Activated gamma-delta T cell (primary cell): ENCODE measurements around the gene ZNF479.
"Not testable (repeated sequence)": the region's sequence is repeated elsewhere in the genome, so short reads cannot be mapped to it uniquely, and the experiment has no call there.

ENCODE experiments used
- DNase-seq: peaks from one replicate; lab custom pipeline; 2025; lab: John Stamatoyannopoulos, UW
- total RNA-seq, 2 donors: gene quantifications; one replicate each; lab custom pipeline; 2026; lab: John Stamatoyannopoulos, UW

ZNF479 gene
- 0 reads per million in 2 donors for total RNA-seq

DNA sequence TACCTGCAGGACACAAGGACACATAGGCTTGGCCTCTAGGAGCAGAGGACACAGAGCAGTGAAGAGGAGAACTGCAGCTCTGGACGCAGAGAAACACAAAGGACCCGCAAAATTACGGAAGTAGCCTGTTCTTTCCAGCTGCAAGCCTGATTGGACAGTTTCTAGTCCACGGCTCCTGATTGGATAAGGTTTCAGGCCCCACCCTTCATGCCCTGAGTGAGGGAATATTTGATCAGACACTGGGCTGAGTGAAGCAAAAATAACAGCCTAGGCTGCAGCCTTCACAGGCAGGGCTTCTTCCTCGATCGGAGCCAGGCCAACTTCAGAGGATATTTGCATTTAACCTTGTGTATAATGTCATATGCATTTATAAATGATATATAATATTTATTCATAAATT lies at the start of gene ZNF479:
Gene ZNF479, minus strand, starts transcription at position 101 of the 400 bp plus-strand sequence. CDS start 112 bp downstream, outside the sequence.
- not testable (repeated sequence) for DNase-seq

DNA sequence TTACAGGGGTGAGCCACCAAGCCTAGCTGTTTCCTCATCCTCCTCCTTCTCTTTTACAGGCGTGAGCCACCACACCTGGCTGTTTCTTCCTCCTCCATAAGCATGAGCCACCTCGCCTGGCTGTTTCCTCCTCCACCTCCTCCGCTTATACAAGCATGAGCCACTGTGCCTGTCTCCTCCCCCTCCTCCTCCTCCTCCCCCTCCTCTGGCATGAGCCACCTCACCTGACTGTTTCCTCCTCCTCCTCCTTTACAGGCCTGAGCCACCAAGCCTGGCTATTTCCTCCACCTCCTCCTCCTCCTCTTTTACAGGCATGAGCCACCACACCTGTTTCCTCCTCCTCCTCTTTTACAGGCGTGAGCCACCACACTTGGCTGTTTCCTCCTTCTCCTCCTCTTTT lies 49.8 kb upstream of the ZNF479 start:
- no peak for DNase-seq

DNA sequence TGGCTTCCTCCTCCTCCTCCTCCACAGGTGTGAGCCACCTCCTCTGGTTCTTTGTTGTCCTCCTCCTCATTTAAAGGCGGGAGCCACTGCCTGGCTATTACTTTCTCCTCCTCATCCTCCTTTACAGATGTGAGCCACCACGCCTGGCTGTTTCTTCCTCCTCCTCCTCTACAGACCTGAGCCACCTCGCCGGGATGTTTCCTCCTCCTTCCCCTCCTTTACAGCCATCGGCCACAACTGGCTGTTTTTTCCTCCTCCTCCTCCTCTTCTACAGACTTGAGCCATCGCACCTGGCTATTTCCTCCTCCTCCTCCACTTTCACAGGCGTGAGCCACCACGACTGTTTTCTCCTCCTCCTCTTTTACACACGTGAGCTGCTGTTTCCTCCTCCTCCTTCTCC lies 49.0 kb upstream of the ZNF479 start:
- DNase-seq = no peak

- no peak for DNase-seq
Measured at GRCh38 chr7:57179776-57180415, 47.7 kb upstream of the ZNF479 start.

DNA sequence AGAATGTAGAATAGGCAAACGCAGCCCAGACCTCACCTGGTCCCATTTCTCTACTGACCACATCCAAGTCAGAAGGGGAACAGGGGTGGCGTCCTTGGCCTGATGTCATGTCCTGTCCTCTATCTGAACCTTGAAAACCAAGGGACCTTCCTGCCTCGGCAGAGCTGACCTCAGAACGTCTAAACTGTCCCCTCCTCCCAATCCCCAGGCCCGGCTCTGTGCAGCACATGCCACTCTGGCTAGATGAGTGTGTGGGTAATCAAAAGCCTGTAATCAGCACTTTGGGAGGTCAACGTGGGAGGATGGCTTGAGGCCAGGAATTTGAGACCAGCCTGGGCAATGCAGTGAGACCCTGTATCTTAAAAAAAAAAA lies 46.5 kb upstream of the ZNF479 start:
- no peak for DNase-seq

DNA sequence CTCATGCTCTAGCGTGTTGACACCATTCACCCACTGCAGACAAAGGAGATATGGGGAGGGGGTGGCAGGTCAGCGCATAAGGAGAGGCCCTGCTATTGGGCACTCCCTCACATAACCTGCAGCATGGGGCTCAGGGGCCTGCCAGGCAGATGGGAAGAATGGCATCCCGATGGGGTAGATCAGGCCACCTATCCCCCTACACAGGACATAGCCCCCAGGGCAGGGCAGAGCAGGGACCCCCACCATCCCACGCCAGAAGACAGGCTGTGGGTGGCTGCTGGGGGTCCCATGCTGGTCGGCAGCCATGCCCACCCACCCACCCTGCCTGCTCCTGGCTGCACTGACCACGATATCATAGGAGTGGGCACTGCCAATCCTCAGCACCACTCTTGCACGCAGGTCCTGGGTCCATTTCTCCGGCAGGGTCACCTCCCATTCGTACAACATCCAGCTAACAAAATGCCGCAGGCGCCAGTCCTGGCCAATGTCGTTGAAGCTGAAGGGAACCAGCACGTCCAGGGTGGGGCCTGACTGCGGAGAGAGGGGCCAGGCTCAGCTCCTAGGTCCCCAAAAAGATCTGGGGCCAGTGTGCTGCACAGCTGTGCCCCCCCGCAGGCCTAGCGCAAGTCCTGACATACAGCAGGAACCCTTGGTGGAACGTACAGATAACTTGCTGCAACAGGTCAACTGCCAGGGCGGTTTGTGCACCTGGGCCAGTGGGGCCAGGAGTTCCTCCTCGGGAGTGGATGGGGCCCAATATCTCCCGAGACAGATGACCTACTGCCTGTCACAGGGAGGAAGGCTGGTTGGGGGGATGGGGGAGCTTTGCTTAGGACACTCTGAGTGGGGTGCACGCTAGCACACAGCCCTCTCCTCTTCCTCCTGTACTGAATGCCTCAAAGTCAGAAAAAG lies 45.9 kb upstream of the ZNF479 start:
- no peak for DNase-seq

GRCh38 chr7:57176928-57177635 lies 44.8 kb upstream of the ZNF479 start:
- no peak for DNase-seq

DNA sequence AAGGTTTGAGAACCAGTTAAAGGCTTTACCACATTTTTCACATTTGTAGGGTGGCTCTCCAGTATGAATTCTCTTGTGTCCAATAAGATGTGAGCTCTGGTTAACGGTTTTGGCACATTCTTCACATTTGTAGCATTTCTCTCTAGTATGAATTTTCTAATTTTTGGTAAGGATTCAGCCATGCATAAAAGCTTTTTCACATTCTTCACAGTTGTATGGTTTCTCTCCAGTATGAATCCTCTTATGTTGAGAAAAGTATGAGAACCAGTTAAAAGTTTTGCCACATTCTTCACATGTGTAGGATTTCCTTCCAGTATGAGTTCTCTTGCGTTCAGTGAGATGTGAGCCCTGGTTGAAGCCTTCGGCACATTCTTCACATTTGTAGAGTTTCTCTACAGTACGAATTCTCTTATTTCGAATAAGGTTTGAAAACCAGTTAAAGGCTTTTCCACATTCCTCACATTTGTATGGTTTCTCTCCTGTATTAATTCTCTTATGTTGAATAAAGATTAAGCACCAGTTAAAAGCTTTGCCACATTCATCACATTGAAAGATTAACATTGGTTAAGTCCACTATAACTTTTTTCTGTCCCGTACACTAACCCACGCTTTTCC lies 33.2 kb upstream of the ZNF479 start:
- no peak for DNase-seq

DNA sequence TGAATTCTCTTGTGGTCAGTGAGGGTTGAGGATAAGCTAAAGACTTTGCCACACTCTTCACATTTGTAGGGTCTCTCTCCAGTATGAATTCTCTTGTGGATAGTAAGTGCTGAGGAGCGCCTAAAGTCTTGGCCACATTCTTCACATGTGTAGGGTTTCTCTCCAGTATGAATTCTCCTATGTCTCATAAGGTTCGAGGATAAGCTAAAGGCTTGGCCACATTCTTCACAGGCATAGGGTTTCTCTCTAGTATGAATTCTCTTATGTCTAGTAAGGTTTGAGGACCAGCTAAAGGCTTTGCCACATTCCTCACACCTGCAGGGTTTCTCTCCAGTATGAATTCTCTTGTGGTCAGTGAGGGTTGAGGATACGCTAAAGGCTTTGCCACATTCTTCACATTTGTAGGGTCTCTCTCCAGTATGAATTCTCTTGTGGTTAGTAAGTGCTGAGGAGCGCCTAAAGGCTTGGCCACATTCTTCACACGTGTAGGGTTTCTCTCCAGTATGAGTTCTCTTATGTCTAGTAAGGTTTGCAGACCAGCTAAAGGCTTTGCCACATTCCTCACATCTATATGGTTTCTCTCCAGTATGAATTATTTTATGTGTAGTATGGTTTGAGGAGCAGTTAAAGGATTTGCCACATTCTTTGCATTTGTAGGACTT lies 12.0 kb downstream of the ZNF479 start:
- DNase-seq = not testable (repeated sequence)
